ENCODE data around the gene ZNF432.
"Not testable (repeated sequence)": the region's sequence is repeated elsewhere in the genome, so short reads cannot be mapped to it uniquely, and the experiment has no call there.

DNA sequence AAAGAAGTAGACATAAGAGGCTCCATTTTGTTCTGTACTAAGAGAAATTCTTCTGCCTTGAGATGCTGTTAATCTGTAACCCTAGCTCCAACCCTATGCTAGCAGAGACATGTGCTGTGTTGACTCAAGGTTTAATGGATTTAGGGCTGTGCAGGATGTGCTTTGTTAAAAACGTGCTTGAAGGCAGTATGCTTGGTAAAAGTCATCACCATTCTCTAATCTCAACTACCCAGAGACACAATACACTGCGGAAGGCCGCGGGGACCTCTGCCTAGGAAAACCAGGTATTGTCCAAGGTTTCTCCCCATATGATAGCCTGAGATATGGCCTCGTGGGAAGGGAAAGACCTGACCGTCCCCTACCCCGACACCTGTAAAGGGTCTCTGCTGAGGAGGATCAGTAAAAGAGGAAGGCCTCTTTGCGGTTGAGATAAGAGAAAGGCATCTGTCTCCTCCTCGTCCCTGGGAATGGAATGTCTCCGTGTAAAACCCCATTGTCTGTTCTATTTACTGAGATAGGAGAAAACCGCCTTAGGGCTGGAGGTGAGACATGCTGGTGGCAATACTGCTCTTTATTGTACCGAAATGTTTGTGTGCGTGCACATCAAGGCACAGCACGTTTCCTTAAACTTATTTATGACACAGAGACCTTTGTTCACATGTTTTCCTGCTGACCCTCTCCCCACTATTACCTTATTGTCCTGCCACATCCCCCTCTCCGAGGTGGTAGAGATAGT lies 22.2 kb downstream of the ZNF432 start:
- TF ChIP-seq, protein P1, sequence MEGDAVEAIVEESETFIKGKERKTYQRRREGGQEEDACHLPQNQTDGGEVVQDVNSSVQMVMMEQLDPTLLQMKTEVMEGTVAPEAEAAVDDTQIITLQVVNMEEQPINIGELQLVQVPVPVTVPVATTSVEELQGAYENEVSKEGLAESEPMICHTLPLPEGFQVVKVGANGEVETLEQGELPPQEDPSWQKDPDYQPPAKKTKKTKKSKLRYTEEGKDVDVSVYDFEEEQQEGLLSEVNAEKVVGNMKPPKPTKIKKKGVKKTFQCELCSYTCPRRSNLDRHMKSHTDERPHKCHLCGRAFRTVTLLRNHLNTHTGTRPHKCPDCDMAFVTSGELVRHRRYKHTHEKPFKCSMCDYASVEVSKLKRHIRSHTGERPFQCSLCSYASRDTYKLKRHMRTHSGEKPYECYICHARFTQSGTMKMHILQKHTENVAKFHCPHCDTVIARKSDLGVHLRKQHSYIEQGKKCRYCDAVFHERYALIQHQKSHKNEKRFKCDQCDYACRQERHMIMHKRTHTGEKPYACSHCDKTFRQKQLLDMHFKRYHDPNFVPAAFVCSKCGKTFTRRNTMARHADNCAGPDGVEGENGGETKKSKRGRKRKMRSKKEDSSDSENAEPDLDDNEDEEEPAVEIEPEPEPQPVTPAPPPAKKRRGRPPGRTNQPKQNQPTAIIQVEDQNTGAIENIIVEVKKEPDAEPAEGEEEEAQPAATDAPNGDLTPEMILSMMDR (IDR thresholded peaks at IDR 0.05; ENCODE audit: low read length) = not testable (repeated sequence)
- not testable (repeated sequence) for TF ChIP-seq EZH2 (IDR thresholded peaks at IDR 0.05; ENCODE audit: borderline replicate concordance, low read length)
